Thyroid gland (tissue), 4 donors: ENCODE data around the gene TIMP3.

Experiments
- CTCF ChIP-seq, 6 experiments: fragments of 200-600 bp in 3 of 6; fragments of 450-650 bp in 3 of 6; sonication (generic) in 3 of 6; IDR thresholded peaks; one replicate each; pipeline ENCODE4 v1.5.1; 2016 to 2019; ENCODE audit warnings: antibody characterized with exemption in 6 of 6, mild to moderate bottlenecking in 2 of 6, inconsistent platforms in 1 of 6, moderate library complexity in 1 of 6
- POLR2A ChIP-seq, 2 donors: fragments of 450-650 bp; IDR thresholded peaks; one replicate each; pipeline ENCODE4 v1.6.1; 2017; ENCODE audit warnings: antibody characterized with exemption in 2 of 2, mild to moderate bottlenecking in 2 of 2, moderate library complexity in 1 of 2

GRCh38 chr22:32880061-32880460, 78.6 kb downstream of the TIMP3 start:
- TF ChIP-seq CTCF (IDR thresholded peaks at IDR 0.05) (no peak), POLR2A (IDR thresholded peaks at IDR 0.05) (no peak)
